OCI-LY1 (cell line): ENCODE measurements around the gene CAMTA1.

Experiments used
- EZH2 ChIP-seq: fragments of 200-600 bp; sonication (generic), shearing (Covaris generic); IDR thresholded peaks from 2 replicates; pipeline ENCODE4 v1.8.0; 2017; ENCODE audit warnings: borderline replicate concordance, mixed run types, mild to moderate bottlenecking, antibody characterized with exemption, low read length, moderate library complexity, mixed read lengths
- TF ChIP-seq, protein P1 (sequence below): fragments of 200-600 bp; sonication (generic), shearing (Covaris generic); IDR thresholded peaks from 2 replicates; pipeline ENCODE4 v1.5.1; 2017; ENCODE audit warnings: mild to moderate bottlenecking, antibody characterized with exemption, low read length, moderate library complexity, mixed read lengths

DNA sequence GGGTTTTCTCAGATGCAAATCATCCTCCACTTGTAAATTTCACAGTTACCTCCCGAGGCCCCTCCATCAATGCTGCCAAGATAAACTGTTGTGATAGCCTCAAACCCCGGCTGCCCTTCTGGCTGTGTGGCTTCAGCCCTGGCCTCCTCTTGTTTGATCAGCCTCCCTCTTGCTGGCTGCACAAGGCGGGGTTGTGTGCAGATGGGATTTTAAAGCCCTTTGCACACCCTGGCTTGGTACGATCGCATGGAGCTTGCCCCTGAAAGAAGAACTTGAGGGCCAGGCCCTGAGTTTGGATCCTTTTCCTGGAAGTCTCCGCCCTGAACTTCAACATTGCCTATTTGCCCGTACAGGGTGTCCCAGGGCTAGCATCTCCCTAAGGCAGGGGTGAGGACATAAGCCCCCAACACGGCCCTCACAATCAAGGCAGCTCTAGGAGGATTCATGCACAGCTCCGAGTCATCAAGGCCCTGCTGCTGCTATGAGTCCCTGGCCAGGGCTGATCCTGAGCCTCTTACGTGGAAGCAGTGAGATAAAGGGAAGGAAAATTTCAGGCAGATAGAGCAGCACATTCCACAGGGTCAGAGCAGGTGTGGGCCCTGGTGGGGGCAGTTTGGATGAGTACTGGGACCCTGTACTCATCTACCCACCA, 804.6 kb downstream of the CAMTA1 start:
- TF ChIP-seq, protein P1, sequence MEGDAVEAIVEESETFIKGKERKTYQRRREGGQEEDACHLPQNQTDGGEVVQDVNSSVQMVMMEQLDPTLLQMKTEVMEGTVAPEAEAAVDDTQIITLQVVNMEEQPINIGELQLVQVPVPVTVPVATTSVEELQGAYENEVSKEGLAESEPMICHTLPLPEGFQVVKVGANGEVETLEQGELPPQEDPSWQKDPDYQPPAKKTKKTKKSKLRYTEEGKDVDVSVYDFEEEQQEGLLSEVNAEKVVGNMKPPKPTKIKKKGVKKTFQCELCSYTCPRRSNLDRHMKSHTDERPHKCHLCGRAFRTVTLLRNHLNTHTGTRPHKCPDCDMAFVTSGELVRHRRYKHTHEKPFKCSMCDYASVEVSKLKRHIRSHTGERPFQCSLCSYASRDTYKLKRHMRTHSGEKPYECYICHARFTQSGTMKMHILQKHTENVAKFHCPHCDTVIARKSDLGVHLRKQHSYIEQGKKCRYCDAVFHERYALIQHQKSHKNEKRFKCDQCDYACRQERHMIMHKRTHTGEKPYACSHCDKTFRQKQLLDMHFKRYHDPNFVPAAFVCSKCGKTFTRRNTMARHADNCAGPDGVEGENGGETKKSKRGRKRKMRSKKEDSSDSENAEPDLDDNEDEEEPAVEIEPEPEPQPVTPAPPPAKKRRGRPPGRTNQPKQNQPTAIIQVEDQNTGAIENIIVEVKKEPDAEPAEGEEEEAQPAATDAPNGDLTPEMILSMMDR = no peak
- TF ChIP-seq EZH2 = no peak
